Anterior cingulate cortex (tissue), 58 donors: ENCODE data around the gene TMA7.

Source experiments
- DNase-seq, 58 donors: peaks; one replicate each; lab custom pipeline; 2025; lab: John Stamatoyannopoulos, UW

TMA7 gene

GRCh38 chr3:48420561-48420960, 19.5 kb upstream of the TMA7 start:
- no peak for DNase-seq

- no peak for DNase-seq
Measured at GRCh38 chr3:48422272-48422671, 17.8 kb upstream of the TMA7 start.

GRCh38 chr3:48422681-48423080, 17.4 kb upstream of the TMA7 start:
- no peak for DNase-seq

GRCh38 chr3:48423241-48423882, 16.7 kb upstream of the TMA7 start:
- DNase-seq, result peak in 29 of 58 donors; percentile 16 to 58 (median 35)

GRCh38 chr3:48423883-48424695, 16.0 kb upstream of the TMA7 start:
- DNase-seq, result peak in 35 of 58 donors; percentile 15 to 64 (median 35)

- peak in 50 of 58 donors; percentile 12 to 81 (median 62) for DNase-seq
Measured at GRCh38 chr3:48425281-48425812, 14.7 kb upstream of the TMA7 start.

- peak in 56 of 58 donors; percentile 24 to 97 (median 87) for DNase-seq
Measured at GRCh38 chr3:48426401-48426909, 13.6 kb upstream of the TMA7 start.

- peak in 21 of 58 donors; percentile 19 to 72 (median 47) for DNase-seq
Measured at GRCh38 chr3:48426944-48427629, 13.0 kb upstream of the TMA7 start.

GRCh38 chr3:48427630-48427962, 12.5 kb upstream of the TMA7 start:
- DNase-seq, result peak in 18 of 58 donors; percentile 25 to 62 (median 42)

GRCh38 chr3:48428088-48428571, 11.9 kb upstream of the TMA7 start:
- DNase-seq, result no peak

GRCh38 chr3:48428572-48429316, 11.3 kb upstream of the TMA7 start:
- peak in 39 of 58 donors; percentile 32 to 73 (median 58) for DNase-seq

- DNase-seq, result peak in 53 of 58 donors; percentile 28 to 84 (median 67)
Measured at GRCh38 chr3:48429317-48429959, 10.6 kb upstream of the TMA7 start.

GRCh38 chr3:48429960-48430707, 9.9 kb upstream of the TMA7 start, which contains the start of gene PLXNB1:
Gene PLXNB1 (minus strand): TSS chr3:48430086. CDS start chr3:48424611, 5,475 bp downstream.
- peak in 3 of 58 donors; percentile 19 to 54 (median 25) for DNase-seq

GRCh38 chr3:48430708-48431101, 9.4 kb upstream of the TMA7 start:
- DNase-seq, result no peak

GRCh38 chr3:48431224-48432029, 8.6 kb upstream of the TMA7 start:
- DNase-seq, result no peak

GRCh38 chr3:48432411-48433371, 7.4 kb upstream of the TMA7 start:
- peak in 1 of 58 donors; percentile 17 for DNase-seq
